Measurements from ENCODE around the gene NTN1. TPM values are rescaled to one million over a fixed set of nuclear protein-coding genes. Genes with fewer than 3 reads are reported as not detected.

Gene NTN1
- total and polyA plus RNA-seq, 2 of the 4 experiments (the other 2 are of a cell fraction), result under 0.01 to 0.07 TPM

GRCh38 chr17:9086577-9086976 is 65.3 kb downstream of the NTN1 start:
- Histone ChIP-seq H4K91ac (ENCODE audit: insufficient read depth, low read depth, low read length) (no peak overlapping the region), H4K20me1 (ENCODE audit: insufficient read depth, low read length) (no peaks in the 10 kb centered on the region), H3K4me1 (ENCODE audit: control insufficient read depth, insufficient read depth, low read length) (no peaks in the 10 kb centered on the region), H3K4ac (ENCODE audit: low read depth, low read length) (no peak overlapping the region), H2BK5ac (ENCODE audit: low read depth, low read length, poor library complexity, severe bottlenecking) (no peak overlapping the region), H2AFZ (replicated peaks; ENCODE audit: low read length, poor library complexity) (no peak overlapping the region), H2BK20ac (ENCODE audit: low read depth, low read length) (no peak overlapping the region), H3K4me3 (ENCODE audit: insufficient read depth, low read depth, low read length) (no peak overlapping the region), H2AK9ac (replicated peaks; ENCODE audit: low read depth, low read length, poor library complexity) (no peak overlapping the region), H3K27ac (ENCODE audit: insufficient read depth, low read length) (no peak overlapping the region), H4K8ac (ENCODE audit: low read depth in 2 of 2, low read length in 2 of 2) (no peak overlapping the region), H3K36me3 (ENCODE audit: control insufficient read depth, insufficient read depth, low read length) (no peaks in the 10 kb centered on the region), H3K79me1 (ENCODE audit: low read depth in 1 of 2, low read length in 2 of 2) (no peaks in the 10 kb centered on the region), H3K9me1 (ENCODE audit: insufficient read depth, low read length) (no peaks in the 10 kb centered on the region), H3K27me3 (ENCODE audit: control insufficient read depth, insufficient read depth, low read length) (no peaks in the 10 kb centered on the region), H3K23ac (ENCODE audit: low read depth, low read length) (no peak overlapping the region), H3K56ac (ENCODE audit: extremely low read depth, insufficient read depth, low read length) (no peak overlapping the region), H2BK120ac (ENCODE audit: low read depth, low read length) (no peak overlapping the region), H4K5ac (ENCODE audit: low read depth, low read length) (no peak overlapping the region), H3K9me3 (ENCODE audit: control insufficient read depth, insufficient read depth, low read length) (peaks cover 21% of the 10 kb centered on the region), H3K4me2 (ENCODE audit: low read depth, low read length) (no peak overlapping the region), H2BK15ac (ENCODE audit: low read depth, low read length) (no peak overlapping the region), H3K9ac (ENCODE audit: low read depth, low read length) (no peak overlapping the region), H2AK5ac (ENCODE audit: low read depth, low read length) (no peak overlapping the region), H3K18ac (ENCODE audit: low read depth, low read length) (no peak overlapping the region), H3K14ac (replicated peaks; ENCODE audit: low read depth, low read length) (no peak overlapping the region)
- intact Hi-C loops (cut with micrococcal nuclease), result no loop called here
- DNase-seq, result no peak
- in situ Hi-C loops (cut with MboI; ENCODE audit: low sequenced_read_pairs), result no loop called here
- POLR2A ChIA-PET (ENCODE audit: unreplicated experiment), result no interaction called here
- TF ChIP-seq SMC3 (IDR thresholded peaks at IDR 0.05; ENCODE audit: low read depth, low read length) (no peak), USF2 (IDR thresholded peaks at IDR 0.05; ENCODE audit: low read depth, low read length) (no peak), RFX5 (IDR thresholded peaks at IDR 0.05; ENCODE audit: low read depth, low read length) (no peak), ELK1 (IDR thresholded peaks at IDR 0.05; ENCODE audit: borderline replicate concordance, low read depth, low read length) (no peak), CTCF (conservative IDR thresholded peaks at IDR 0.05; ENCODE audit: low read depth, low read length) (no peak), MAZ (IDR thresholded peaks at IDR 0.05; ENCODE audit: borderline replicate concordance, low read depth, low read length) (no peak), MAFK (IDR thresholded peaks at IDR 0.05; ENCODE audit: low read depth, low read length) (no peak), POLR2A (IDR thresholded peaks at IDR 0.05; ENCODE audit: low read depth, low read length) (no peak)
- CTCF ChIA-PET, result no interaction called here
- ATAC-seq (ENCODE audit: low read depth), result no peak
- BruUV-seq (replicated peaks), result no TSS peak
- dilution Hi-C loops (cut with HindIII; ENCODE audit: low sequenced_read_pairs, unreplicated experiment), result no loop called here
- WGBS, 2 experiments (ENCODE audit: extremely low coverage in 2 of 2, insufficient read length in 1 of 2), result 44% methylated on average over 2 of the region's 4 CpGs; no CpG with 5 or more reads in 1 of the 2 experiments
